ENCODE results near the gene SPEF1. TPM values are rescaled to one million over a fixed set of nuclear protein-coding genes. Genes with fewer than 3 reads are reported as not detected.
A peak's percentile ranks its signal among the peaks of the same experiment; 100 is the strongest.

Gene SPEF1
- total RNA-seq, 4 donors from 2014 or later, result not detected

DNA sequence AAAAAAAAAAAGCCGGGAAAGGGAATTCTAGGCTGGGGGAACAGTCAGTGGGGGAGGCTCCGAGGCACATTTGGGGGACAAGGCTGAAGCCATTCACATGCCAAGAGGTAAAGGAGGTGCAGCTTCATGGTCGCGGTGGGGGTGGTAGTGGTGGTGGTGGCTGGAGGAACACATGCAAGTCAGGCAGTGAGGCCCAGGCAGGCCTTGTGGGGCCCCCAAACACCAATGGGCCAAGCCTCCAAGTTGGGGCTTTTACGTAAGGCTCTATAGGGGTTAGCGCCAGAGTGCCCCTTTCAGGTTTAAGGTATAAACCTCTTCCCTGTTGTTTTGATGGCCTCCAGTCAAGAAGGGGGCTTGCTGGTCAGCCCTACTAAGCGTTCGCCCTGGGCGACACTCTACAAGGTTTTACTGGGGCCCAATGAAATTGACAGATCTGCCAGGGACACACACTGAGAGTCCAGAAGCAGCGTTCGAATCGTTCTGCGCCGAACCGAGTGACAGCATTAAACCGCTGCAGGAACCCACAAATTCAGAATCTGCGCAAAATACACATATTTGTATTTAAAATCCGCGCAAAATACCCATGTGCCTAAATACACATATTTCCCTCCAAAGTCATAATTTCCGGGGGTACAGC is 38.3 kb upstream of the SPEF1 start:
- Histone ChIP-seq H3K27ac (peak overlapping the region; percentile 83 to 99 (median 97)), H3K36me3 (peaks cover 0 to 27% of the 10 kb centered on the region in 2 donors), H3K9me3 (no peaks in the 10 kb centered on the region), H3K4me1 (peaks cover 0 to 35% (median 14%) of the 10 kb centered on the region in 3 donors), H3K27me3 (no peaks in the 10 kb centered on the region), H3K4me3 (peak overlapping the region in 1 of 2 donors; percentile 80)
- WGBS, 2 donors (ENCODE audit: low coverage in 1 of 2), result 51 to 62% methylated on average over 11 to 17 of the region's 20 CpGs
- ATAC-seq, result no peak
- TF ChIP-seq POLR2A (IDR thresholded peaks at IDR 0.05) (no peak), EP300 (IDR thresholded peaks at IDR 0.05) (no peak), POLR2AphosphoS5 (IDR thresholded peaks at IDR 0.05) (no peak)
- TF ChIP-seq, protein P1, sequence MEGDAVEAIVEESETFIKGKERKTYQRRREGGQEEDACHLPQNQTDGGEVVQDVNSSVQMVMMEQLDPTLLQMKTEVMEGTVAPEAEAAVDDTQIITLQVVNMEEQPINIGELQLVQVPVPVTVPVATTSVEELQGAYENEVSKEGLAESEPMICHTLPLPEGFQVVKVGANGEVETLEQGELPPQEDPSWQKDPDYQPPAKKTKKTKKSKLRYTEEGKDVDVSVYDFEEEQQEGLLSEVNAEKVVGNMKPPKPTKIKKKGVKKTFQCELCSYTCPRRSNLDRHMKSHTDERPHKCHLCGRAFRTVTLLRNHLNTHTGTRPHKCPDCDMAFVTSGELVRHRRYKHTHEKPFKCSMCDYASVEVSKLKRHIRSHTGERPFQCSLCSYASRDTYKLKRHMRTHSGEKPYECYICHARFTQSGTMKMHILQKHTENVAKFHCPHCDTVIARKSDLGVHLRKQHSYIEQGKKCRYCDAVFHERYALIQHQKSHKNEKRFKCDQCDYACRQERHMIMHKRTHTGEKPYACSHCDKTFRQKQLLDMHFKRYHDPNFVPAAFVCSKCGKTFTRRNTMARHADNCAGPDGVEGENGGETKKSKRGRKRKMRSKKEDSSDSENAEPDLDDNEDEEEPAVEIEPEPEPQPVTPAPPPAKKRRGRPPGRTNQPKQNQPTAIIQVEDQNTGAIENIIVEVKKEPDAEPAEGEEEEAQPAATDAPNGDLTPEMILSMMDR (IDR thresholded peaks at IDR 0.05), result no peak

DNA sequence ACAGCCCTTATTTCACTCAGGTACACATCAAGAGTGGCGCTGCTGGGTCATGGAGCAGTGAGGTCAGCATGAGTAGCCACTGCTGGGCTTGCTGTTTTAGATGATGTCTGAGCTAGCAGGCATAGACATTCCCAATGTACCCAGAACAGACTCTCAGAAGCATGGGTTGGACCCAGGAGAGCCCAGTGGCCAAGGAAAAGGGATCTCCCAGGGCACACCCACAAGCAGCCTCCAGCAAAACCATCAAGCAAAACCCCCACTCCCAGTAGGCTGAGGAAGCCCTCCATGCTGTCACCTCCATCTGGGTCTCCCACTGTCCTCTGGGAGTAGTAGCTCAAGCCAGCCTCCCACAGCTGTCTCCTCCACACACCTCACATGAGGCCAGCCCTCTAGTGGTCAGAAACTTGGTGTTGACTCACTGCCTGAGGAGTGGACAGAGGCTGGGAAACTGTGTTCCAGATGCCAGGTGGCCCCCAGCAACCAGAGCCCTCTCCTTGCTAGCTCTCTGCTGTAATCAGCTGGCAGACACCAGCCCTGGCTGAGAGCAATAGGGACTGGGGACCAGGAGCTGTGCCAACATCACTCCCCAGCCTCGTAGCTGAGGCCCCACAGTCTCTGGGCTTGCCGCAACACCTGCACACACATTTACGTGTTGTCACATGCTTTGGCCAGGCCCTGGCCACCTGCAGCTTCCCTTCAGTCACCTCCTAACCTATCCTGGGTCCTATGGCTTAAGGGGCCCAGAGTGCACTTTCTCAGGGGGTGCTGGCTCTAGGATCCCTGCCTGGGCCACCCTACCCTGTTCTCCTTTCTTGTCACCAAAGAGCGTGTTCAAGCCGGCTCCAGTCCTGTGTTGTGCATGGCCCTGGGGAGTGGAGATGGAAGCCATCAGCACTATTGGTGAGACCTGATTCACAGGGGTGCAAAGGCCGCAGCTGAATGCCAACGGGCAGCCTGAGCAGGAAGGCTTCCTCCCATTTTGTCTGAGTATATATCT is 37.2 kb upstream of the SPEF1 start:
- Histone ChIP-seq H3K27ac (peak overlapping the region; percentile 5 to 99 (median 97)), H3K4me3 (no peak overlapping the region), H3K27me3 (no peaks in the 10 kb centered on the region), H3K36me3 (peaks cover 0 to 16% of the 10 kb centered on the region in 2 donors), H3K4me1 (peaks cover 0 to 42% (median 14%) of the 10 kb centered on the region in 3 donors), H3K9me3 (no peaks in the 10 kb centered on the region)
- TF ChIP-seq POLR2AphosphoS5 (IDR thresholded peaks at IDR 0.05) (peak; percentile 26), EP300 (IDR thresholded peaks at IDR 0.05) (no peak), POLR2A (IDR thresholded peaks at IDR 0.05) (no peak)
- TF ChIP-seq, protein P1 (IDR thresholded peaks at IDR 0.05), result peak in 3 of 4 experiments; percentile 64 to 76 (median 71)
- peak; percentile 30 for ATAC-seq
- WGBS, 2 donors (ENCODE audit: low coverage in 1 of 2), result 83 to 100% methylated on average over 1 to 6 of the region's 8 CpGs

DNA sequence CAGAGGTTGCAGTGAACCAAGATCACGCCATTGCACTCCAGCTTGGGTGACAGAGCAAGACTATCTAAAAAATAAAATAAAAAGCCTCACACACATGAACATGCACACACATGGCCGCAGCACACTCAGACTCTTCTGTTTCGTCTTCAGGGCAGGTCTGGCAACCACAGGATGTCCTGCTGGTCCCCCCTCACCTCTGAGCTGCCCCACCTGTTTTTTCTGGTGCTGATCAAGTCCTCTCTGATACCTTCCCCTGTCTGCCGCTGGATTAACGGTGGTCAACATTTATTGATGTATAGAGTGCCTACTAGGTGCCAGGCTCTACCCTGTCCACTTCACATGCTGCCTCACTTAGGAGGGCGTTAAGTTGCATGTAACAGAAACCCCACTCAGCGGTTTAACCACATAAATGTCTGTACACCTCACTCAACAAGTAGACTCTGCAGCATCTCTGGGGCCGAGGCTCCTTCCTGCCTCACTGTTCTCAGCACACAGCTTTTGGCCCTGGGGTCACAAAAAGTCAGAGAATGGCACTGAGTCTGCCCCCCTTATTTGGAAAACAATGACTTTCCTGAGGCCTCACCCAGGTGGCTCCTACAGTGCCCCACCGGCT is 34.6 kb upstream of the SPEF1 start:
- peaks cover 4 to 50% (median 25%) of the 10 kb centered on the region in 3 donors for H3K4me1 ChIP-seq
- H3K4me3 ChIP-seq, result no peak overlapping the region
- H3K9me3 ChIP-seq, result no peaks in the 10 kb centered on the region
- H3K27me3 ChIP-seq, result no peaks in the 10 kb centered on the region
- ATAC-seq, result no peak
- WGBS, 2 donors (ENCODE audit: low coverage in 1 of 2), result 85 to 86% methylated on average over 4 to 6 of the region's 9 CpGs
- H3K27ac ChIP-seq, result no peak overlapping the region
- no peaks in the 10 kb centered on the region for H3K36me3 ChIP-seq
- TF ChIP-seq EP300 (IDR thresholded peaks at IDR 0.05), result no peak
- TF ChIP-seq POLR2A (IDR thresholded peaks at IDR 0.05), result no peak
- TF ChIP-seq, protein P1 (IDR thresholded peaks at IDR 0.05), result no peak
- TF ChIP-seq POLR2AphosphoS5 (IDR thresholded peaks at IDR 0.05), result no peak

DNA sequence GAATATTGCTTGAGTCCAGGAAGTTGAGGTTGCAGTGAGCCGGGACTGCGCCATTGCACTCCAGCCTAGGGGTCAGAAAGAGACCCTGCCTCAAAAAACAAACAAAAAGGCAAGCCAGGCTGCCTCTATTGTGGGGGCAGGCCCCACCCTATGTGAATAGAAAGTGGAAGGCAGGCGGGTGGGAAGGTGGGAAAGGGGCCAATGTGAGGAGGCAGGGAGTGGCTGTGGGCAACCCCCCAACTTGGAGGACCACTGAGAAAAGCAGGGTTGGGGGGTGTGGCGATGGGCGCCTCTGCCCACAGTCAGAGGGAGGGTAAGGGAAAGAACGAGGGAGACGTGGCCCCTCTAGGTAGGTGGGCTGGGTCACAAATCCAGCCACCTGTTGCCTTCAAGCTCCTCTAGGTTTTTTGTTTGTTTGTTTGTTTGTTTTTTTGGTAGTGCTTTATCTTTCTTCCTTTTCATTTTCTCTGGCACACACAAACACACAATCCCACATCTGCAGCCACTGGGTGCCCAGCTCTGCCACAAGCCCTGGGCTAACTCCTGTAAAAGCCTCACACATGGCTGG is 33.8 kb upstream of the SPEF1 start:
- TF ChIP-seq EP300 (IDR thresholded peaks at IDR 0.05) (no peak), POLR2A (IDR thresholded peaks at IDR 0.05) (no peak), POLR2AphosphoS5 (IDR thresholded peaks at IDR 0.05) (no peak)
- TF ChIP-seq, protein P1 (IDR thresholded peaks at IDR 0.05), result no peak
- ATAC-seq, result no peak
- Histone ChIP-seq H3K4me1 (peaks cover 4 to 56% (median 26%) of the 10 kb centered on the region in 3 donors), H3K27me3 (no peaks in the 10 kb centered on the region), H3K27ac (no peak overlapping the region), H3K36me3 (no peaks in the 10 kb centered on the region), H3K9me3 (no peaks in the 10 kb centered on the region), H3K4me3 (no peak overlapping the region)
- 80 to 84% methylated on average over 2 to 6 of the region's 7 CpGs for WGBS, 2 donors (ENCODE audit: low coverage in 1 of 2)
